Mucosa of gallbladder (tissue), 1 donor: ENCODE measurements around the gene DBNL. TPM values are rescaled to one million over a fixed set of nuclear protein-coding genes. Genes with fewer than 3 reads are reported as not detected.

Experiments
- DNase-seq: peaks from one replicate; pipeline ENCODE4 v3.0.0-alpha.2; 2020; ENCODE audit warnings: low spot score
- total RNA-seq: library from RNA; stranded (reverse); gene quantifications from one replicate; pipeline ENCODE4 v1.2.1, GENCODE V29; 2021
- donor health status: DM: no; HTN: no; CAD: no.

Gene DBNL
- total RNA-seq, 1 donor from 2014 or later, result 147 TPM

- no peak for DNase-seq
Measured at GRCh38 chr7:44099669-44100068, 55.2 kb downstream of the DBNL start.

GRCh38 chr7:44100458-44101302, 56.2 kb downstream of the DBNL start:
- no peak for DNase-seq

- no peak for DNase-seq
Measured at GRCh38 chr7:44101303-44101965, 56.9 kb downstream of the DBNL start.

GRCh38 chr7:44101966-44102845, 57.7 kb downstream of the DBNL start:
- DNase-seq, result no peak

GRCh38 chr7:44102846-44103565, 58.5 kb downstream of the DBNL start:
- no peak for DNase-seq

- DNase-seq, result no peak
Measured at GRCh38 chr7:44103566-44103922, 59.0 kb downstream of the DBNL start.

GRCh38 chr7:44103923-44104859, 59.7 kb downstream of the DBNL start, which contains the start of gene AEBP1:
AEBP1 (plus strand) TSS chr7:44104345; CDS start chr7:44104666, 321 bp downstream.
- DNase-seq, result no peak

GRCh38 chr7:44104860-44105771, 60.6 kb downstream of the DBNL start:
- DNase-seq, result no peak

- DNase-seq, result no peak
Measured at GRCh38 chr7:44105832-44106231, 61.3 kb downstream of the DBNL start.

GRCh38 chr7:44106311-44107065, 62.0 kb downstream of the DBNL start:
- DNase-seq, result no peak

GRCh38 chr7:44107116-44107960, 62.8 kb downstream of the DBNL start:
- no peak for DNase-seq

GRCh38 chr7:44107961-44108767, 63.7 kb downstream of the DBNL start:
- DNase-seq, result no peak

- no peak for DNase-seq
Measured at GRCh38 chr7:44108768-44109750, 64.6 kb downstream of the DBNL start.

GRCh38 chr7:44109991-44110390, 65.5 kb downstream of the DBNL start:
- no peak for DNase-seq
